ENCODE data around the gene FAM180A.
"Not testable (repeated sequence)": the region's sequence is repeated elsewhere in the genome, so short reads cannot be mapped to it uniquely, and the experiment has no call there.

DNA sequence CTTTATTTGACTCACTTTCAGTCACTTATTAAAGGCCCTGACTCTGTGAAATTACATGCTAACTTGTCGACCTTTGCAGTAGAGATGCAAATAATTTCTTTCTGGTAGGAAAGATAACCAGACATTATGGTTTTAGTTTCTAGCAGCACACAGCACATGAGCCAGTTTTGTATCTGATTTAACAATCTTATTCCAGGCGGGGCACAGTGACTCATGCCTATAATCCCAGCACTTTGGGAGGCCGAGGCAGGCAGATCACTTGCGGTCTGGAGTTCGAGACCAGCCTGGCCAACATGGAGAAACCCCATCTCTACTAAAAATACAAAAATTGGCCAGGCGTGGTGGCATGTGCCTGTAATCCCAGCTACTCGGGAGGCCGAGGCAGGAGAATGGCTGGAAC, 27.3 kb upstream of the FAM180A start:
- TF ChIP-seq, protein P1, sequence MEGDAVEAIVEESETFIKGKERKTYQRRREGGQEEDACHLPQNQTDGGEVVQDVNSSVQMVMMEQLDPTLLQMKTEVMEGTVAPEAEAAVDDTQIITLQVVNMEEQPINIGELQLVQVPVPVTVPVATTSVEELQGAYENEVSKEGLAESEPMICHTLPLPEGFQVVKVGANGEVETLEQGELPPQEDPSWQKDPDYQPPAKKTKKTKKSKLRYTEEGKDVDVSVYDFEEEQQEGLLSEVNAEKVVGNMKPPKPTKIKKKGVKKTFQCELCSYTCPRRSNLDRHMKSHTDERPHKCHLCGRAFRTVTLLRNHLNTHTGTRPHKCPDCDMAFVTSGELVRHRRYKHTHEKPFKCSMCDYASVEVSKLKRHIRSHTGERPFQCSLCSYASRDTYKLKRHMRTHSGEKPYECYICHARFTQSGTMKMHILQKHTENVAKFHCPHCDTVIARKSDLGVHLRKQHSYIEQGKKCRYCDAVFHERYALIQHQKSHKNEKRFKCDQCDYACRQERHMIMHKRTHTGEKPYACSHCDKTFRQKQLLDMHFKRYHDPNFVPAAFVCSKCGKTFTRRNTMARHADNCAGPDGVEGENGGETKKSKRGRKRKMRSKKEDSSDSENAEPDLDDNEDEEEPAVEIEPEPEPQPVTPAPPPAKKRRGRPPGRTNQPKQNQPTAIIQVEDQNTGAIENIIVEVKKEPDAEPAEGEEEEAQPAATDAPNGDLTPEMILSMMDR (IDR thresholded peaks at IDR 0.05): not testable (repeated sequence)
- TF ChIP-seq POLR2A (IDR thresholded peaks at IDR 0.05): not testable (repeated sequence)

All from testis (tissue), 2 donors.